DND-41 (cell line): ENCODE measurements around the gene IFFO2.

Source experiments
- ATAC-seq: fragments of 200-7000 bp; cut with Tn5 transposase; 3 replicates; pipeline ENCODE4 v1.9.1; 2021; ENCODE audit warnings: low read depth; ENCODE audit not compliant: insufficient read depth
- DNase-seq: peaks from one replicate; pipeline ENCODE4 v3.0.0-alpha.2; 2020
- H2AFZ ChIP-seq: 2 replicates; pipeline ENCODE4 v1.6.0; 2012; ENCODE audit warnings: low read depth, low read length
- H3K27ac ChIP-seq: 2 replicates; pipeline ENCODE4 v1.5.1; 2012; ENCODE audit warnings: low read length, inconsistent platforms
- H3K27me3 ChIP-seq: fragments of 200-600 bp; sonication (generic); 2 replicates; pipeline ENCODE4 v1.6.0; 2012; ENCODE audit warnings: low read length, mild to moderate bottlenecking, inconsistent platforms; ENCODE audit not compliant: insufficient read depth, poor library complexity
- H3K36me3 ChIP-seq: 2 replicates; pipeline ENCODE4 v1.5.1; 2012; ENCODE audit warnings: low read length, inconsistent platforms; ENCODE audit not compliant: insufficient read depth
- H3K4me1 ChIP-seq: 2 replicates; pipeline ENCODE4 v1.5.1; 2012; ENCODE audit warnings: mild to moderate bottlenecking, low read length; ENCODE audit not compliant: insufficient read depth
- H3K4me2 ChIP-seq: 2 replicates; pipeline ENCODE4 v1.6.0; 2012; ENCODE audit warnings: mild to moderate bottlenecking, moderate library complexity, low read length, inconsistent platforms; ENCODE audit not compliant: insufficient read depth
- H3K4me3 ChIP-seq, 2 experiments: fragments of 200-600 bp in 1 of 2; shearing (Covaris generic) in 1 of 2; 2 replicates each; pipeline ENCODE4 v1.5.1; 2012 to 2016; ENCODE audit warnings: inconsistent platforms in 2 of 2, low read length in 2 of 2, mild to moderate bottlenecking in 2 of 2, low read depth in 1 of 2, moderate library complexity in 1 of 2
- H3K79me2 ChIP-seq: 2 replicates; pipeline ENCODE4 v1.6.0; 2012; ENCODE audit warnings: low read length, inconsistent platforms; ENCODE audit not compliant: insufficient read depth
- H3K9ac ChIP-seq: 2 replicates; pipeline ENCODE4 v1.6.0; 2012; ENCODE audit warnings: low read depth, mild to moderate bottlenecking, inconsistent platforms, low read length, moderate library complexity
- H3K9me3 ChIP-seq: 2 replicates; pipeline ENCODE4 v1.5.1; 2012; ENCODE audit warnings: low read length, moderate library complexity, mild to moderate bottlenecking, inconsistent platforms; ENCODE audit not compliant: insufficient read depth, severe bottlenecking
- H4K20me1 ChIP-seq: 2 replicates; pipeline ENCODE4 v1.6.0; 2012; ENCODE audit warnings: low read length; ENCODE audit not compliant: insufficient read depth
- CTCF ChIP-seq: IDR thresholded peaks from 2 replicates; pipeline ENCODE4 v1.5.1; 2012; ENCODE audit warnings: borderline replicate concordance, low read length, moderate library complexity, mild to moderate bottlenecking; ENCODE audit not compliant: poor library complexity, severe bottlenecking; ENCODE audit errors: extremely low read depth
- EZH2 ChIP-seq: IDR thresholded peaks from 3 replicates; pipeline ENCODE4 v1.6.1; 2012; ENCODE audit warnings: borderline replicate concordance, low read depth, mild to moderate bottlenecking, moderate library complexity, low read length, inconsistent platforms; ENCODE audit not compliant: severe bottlenecking

The IFFO2 gene

GRCh38 chr1:18962121-18962721 is 5.7 kb upstream of the IFFO2 start:
- Histone ChIP-seq H4K20me1 (peaks cover 5% of the 10 kb centered on the region), H3K9ac (no peak overlapping the region), H3K9me3 (no peaks in the 10 kb centered on the region), H2AFZ (no peak overlapping the region), H3K4me3 (no peak overlapping the region), H3K36me3 (no peaks in the 10 kb centered on the region), H3K4me2 (no peak overlapping the region), H3K27ac (no peak overlapping the region), H3K79me2 (no peaks in the 10 kb centered on the region), H3K4me1 (peaks cover under 1% of the 10 kb centered on the region), H3K27me3 (peaks cover 8% of the 10 kb centered on the region)
- ATAC-seq (no peak), DNase-seq (no peak)
- no peak for TF ChIP-seq CTCF
- TF ChIP-seq EZH2 = no peak

GRCh38 chr1:18960821-18961220 is 4.3 kb upstream of the IFFO2 start:
- no peak overlapping the region for H3K4me3 ChIP-seq
- no peaks in the 10 kb centered on the region for H3K36me3 ChIP-seq
- H3K27me3 ChIP-seq = peaks cover 9% of the 10 kb centered on the region
- H3K27ac ChIP-seq = no peak overlapping the region
- no peak overlapping the region for H2AFZ ChIP-seq
- peaks cover 8% of the 10 kb centered on the region for H4K20me1 ChIP-seq
- peaks cover 10% of the 10 kb centered on the region for H3K4me1 ChIP-seq
- H3K4me2 ChIP-seq = no peak overlapping the region
- H3K9me3 ChIP-seq = no peaks in the 10 kb centered on the region
- H3K9ac ChIP-seq = no peak overlapping the region
- no peak for DNase-seq
- TF ChIP-seq CTCF (no peak), EZH2 (no peak)
- ATAC-seq = no peak
- no peaks in the 10 kb centered on the region for H3K79me2 ChIP-seq

- TF ChIP-seq CTCF (no peak), EZH2 (no peak)
- no peak overlapping the region for H3K4me3 ChIP-seq
- H3K9ac ChIP-seq = no peak overlapping the region
- ATAC-seq (no peak), DNase-seq (no peak)
- peaks cover 10% of the 10 kb centered on the region for H3K27me3 ChIP-seq
- no peak overlapping the region for H2AFZ ChIP-seq
- no peak overlapping the region for H3K4me2 ChIP-seq
- no peak overlapping the region for H3K27ac ChIP-seq
- no peaks in the 10 kb centered on the region for H3K36me3 ChIP-seq
- peaks cover 14% of the 10 kb centered on the region for H3K4me1 ChIP-seq
- no peaks in the 10 kb centered on the region for H3K79me2 ChIP-seq
- peaks cover 12% of the 10 kb centered on the region for H4K20me1 ChIP-seq
- no peaks in the 10 kb centered on the region for H3K9me3 ChIP-seq
These were observed 3.9 kb upstream of the IFFO2 start for GRCh38 chr1:18960409-18960808.

GRCh38 chr1:18959591-18959990 is 3.1 kb upstream of the IFFO2 start:
- TF ChIP-seq EZH2 (no peak), CTCF (no peak)
- Histone ChIP-seq H3K27me3 (peaks cover 17% of the 10 kb centered on the region), H3K9me3 (no peaks in the 10 kb centered on the region), H3K27ac (no peak overlapping the region), H3K4me1 (peaks cover 22% of the 10 kb centered on the region), H3K36me3 (no peaks in the 10 kb centered on the region), H4K20me1 (peaks cover 20% of the 10 kb centered on the region), H3K4me3 (no peak overlapping the region), H3K9ac (no peak overlapping the region), H3K79me2 (no peaks in the 10 kb centered on the region), H3K4me2 (no peak overlapping the region), H2AFZ (no peak overlapping the region)
- DNase-seq = no peak
- ATAC-seq = no peak
